H9 (cell line): ENCODE data around the gene TMEM33. TPM values are rescaled to one million over a fixed set of nuclear protein-coding genes. Genes with fewer than 3 reads are reported as not detected.

Source experiments
- DNase-seq: peaks from one replicate; pipeline ENCODE4 v3.0.0-alpha.2; 2017
- H2AFZ ChIP-seq: one replicate; pipeline ENCODE4 v1.6.1; 2013; ENCODE audit warnings: mild to moderate bottlenecking, low read length, control low read depth, moderate library complexity
- H2AK5ac ChIP-seq: 2 replicates; pipeline ENCODE4 v1.6.1; 2013; ENCODE audit warnings: low read length, control low read depth, mixed read lengths; ENCODE audit not compliant: insufficient read length
- H2BK120ac ChIP-seq: one replicate; pipeline ENCODE4 v1.6.1; 2013; ENCODE audit warnings: low read depth, mild to moderate bottlenecking, low read length, control low read depth, inconsistent platforms; ENCODE audit not compliant: poor library complexity, severe bottlenecking
- H2BK12ac ChIP-seq: 2 replicates; pipeline ENCODE4 v1.6.1; 2013; ENCODE audit warnings: low read length, control low read depth, mixed read lengths, low read depth; ENCODE audit not compliant: insufficient read length
- H2BK15ac ChIP-seq: 2 replicates; pipeline ENCODE4 v1.6.1; 2013; ENCODE audit warnings: low read depth, low read length, control low read depth
- H2BK20ac ChIP-seq: one replicate; pipeline ENCODE4 v1.6.1; 2013; ENCODE audit warnings: low read depth, mild to moderate bottlenecking, low read length, control low read depth, inconsistent platforms; ENCODE audit not compliant: poor library complexity, severe bottlenecking
- H2BK5ac ChIP-seq: 2 replicates; pipeline ENCODE4 v1.6.1; 2013; ENCODE audit warnings: low read length, control low read depth, mixed read lengths; ENCODE audit not compliant: insufficient read length
- H3K14ac ChIP-seq: 2 replicates; pipeline ENCODE4 v1.6.1; 2013; ENCODE audit warnings: low read length, control low read depth; ENCODE audit not compliant: insufficient read depth
- H3K18ac ChIP-seq: 2 replicates; pipeline ENCODE4 v1.6.1; 2013; ENCODE audit warnings: low read depth, mild to moderate bottlenecking, mixed read lengths, low read length, control low read depth; ENCODE audit not compliant: insufficient read length
- H3K23ac ChIP-seq: 2 replicates; pipeline ENCODE4 v1.6.1; 2013; ENCODE audit warnings: low read length, control low read depth, mixed read lengths, low read depth; ENCODE audit not compliant: insufficient read length
- H3K23me2 ChIP-seq: 2 replicates; pipeline ENCODE4 v1.6.1; 2013; ENCODE audit warnings: low read depth, mild to moderate bottlenecking, mixed read lengths, low read length, control low read depth; ENCODE audit not compliant: insufficient read length, poor library complexity, severe bottlenecking
- H3K27ac ChIP-seq: 2 replicates; pipeline ENCODE4 v1.5.1; 2013; ENCODE audit warnings: low read length, control low read depth, mixed read lengths, low read depth; ENCODE audit not compliant: insufficient read length
- H3K27me3 ChIP-seq: 2 replicates; pipeline ENCODE4 v1.6.1; 2013; ENCODE audit warnings: low read length, control low read depth, inconsistent platforms; ENCODE audit not compliant: insufficient read depth
- H3K4ac ChIP-seq: 2 replicates; pipeline ENCODE4 v1.6.1; 2013; ENCODE audit warnings: low read depth, mild to moderate bottlenecking, control low read depth, inconsistent platforms, low read length, moderate library complexity
- H3K4me1 ChIP-seq: 2 replicates; pipeline ENCODE4 v1.6.1; 2013; ENCODE audit warnings: low read length, control low read depth, inconsistent platforms; ENCODE audit not compliant: insufficient read depth
- H3K4me2 ChIP-seq: 2 replicates; pipeline ENCODE4 v1.6.1; 2013; ENCODE audit warnings: low read length, control low read depth, mixed read lengths; ENCODE audit not compliant: insufficient read length, insufficient read depth
- H3K56ac ChIP-seq: 2 replicates; pipeline ENCODE4 v1.6.1; 2013; ENCODE audit warnings: low read depth, mild to moderate bottlenecking, mixed read lengths, low read length, control low read depth; ENCODE audit not compliant: insufficient read length
- H3K79me1 ChIP-seq: 2 replicates; pipeline ENCODE4 v1.6.1; 2013; ENCODE audit warnings: low read depth, mild to moderate bottlenecking, moderate library complexity, low read length, control low read depth, inconsistent platforms; ENCODE audit not compliant: insufficient read depth, poor library complexity, severe bottlenecking
- H3K79me2 ChIP-seq: 2 replicates; pipeline ENCODE4 v1.6.1; 2013; ENCODE audit warnings: low read length, control low read depth, inconsistent platforms; ENCODE audit not compliant: insufficient read depth
- H3K9ac ChIP-seq: 2 replicates; pipeline ENCODE4 v1.6.1; 2013; ENCODE audit warnings: low read length, control low read depth, mixed read lengths; ENCODE audit not compliant: insufficient read length; ENCODE audit errors: extremely low read depth
- H3K9me3 ChIP-seq: one replicate; pipeline ENCODE4 v1.6.1; 2013; ENCODE audit warnings: low read depth, low read length, inconsistent platforms; ENCODE audit not compliant: control insufficient read depth
- H3T11ph ChIP-seq: one replicate; pipeline ENCODE4 v1.6.1; 2013; ENCODE audit warnings: mild to moderate bottlenecking, low read length, control low read depth, inconsistent platforms
- H4K20me1 ChIP-seq: one replicate; pipeline ENCODE4 v1.6.1; 2013; ENCODE audit not compliant: control insufficient read depth, insufficient read length, insufficient read depth
- H4K5ac ChIP-seq: 2 replicates; pipeline ENCODE4 v1.6.1; 2013; ENCODE audit warnings: low read depth, mild to moderate bottlenecking, mixed read lengths, low read length, control low read depth; ENCODE audit not compliant: insufficient read length
- H4K8ac ChIP-seq: replicated peaks from 2 replicates; pipeline ENCODE4 v1.6.1; 2013; ENCODE audit warnings: low read length, control low read depth, mixed read lengths, low read depth; ENCODE audit not compliant: insufficient read length
- H4K91ac ChIP-seq: 2 replicates; pipeline ENCODE4 v1.6.1; 2013; ENCODE audit warnings: low read depth, mild to moderate bottlenecking, moderate library complexity, mixed read lengths, low read length, control low read depth; ENCODE audit not compliant: insufficient read length
- H3K27ac Mint-ChIP-seq, 3 experiments: 2 replicates in 2 of 3; 3 replicates in 1 of 3; pipeline ENCODE4 v1.8.0; 2020 to 2021; ENCODE audit warnings: mixed read lengths in 3 of 3, mild to moderate bottlenecking in 1 of 3, moderate library complexity in 1 of 3
- H3K27me3 Mint-ChIP-seq: 2 replicates; pipeline ENCODE4 v1.8.0; 2021; ENCODE audit warnings: low read depth, mild to moderate bottlenecking, moderate library complexity, mixed read lengths
- H3K36me3 Mint-ChIP-seq, 3 experiments: 2 replicates in 2 of 3; 3 replicates in 1 of 3; pipeline ENCODE4 v1.8.0; 2020 to 2021; ENCODE audit warnings: low read depth in 3 of 3, mixed read lengths in 3 of 3; ENCODE audit not compliant: insufficient read depth in 1 of 3
- H3K4me1 Mint-ChIP-seq, 2 experiments: 2 replicates each; pipeline ENCODE4 v1.8.0; 2020; ENCODE audit warnings: mixed read lengths in 2 of 2
- H3K4me3 Mint-ChIP-seq, 2 experiments: 2 replicates in 1 of 2; 3 replicates in 1 of 2; pipeline ENCODE4 v1.8.0; 2020 to 2021; ENCODE audit warnings: mild to moderate bottlenecking in 2 of 2, mixed read lengths in 2 of 2, moderate library complexity in 1 of 2
- H3K9me3 Mint-ChIP-seq, 2 experiments: 2 replicates in 1 of 2; 3 replicates in 1 of 2; pipeline ENCODE4 v1.8.0; 2020; ENCODE audit warnings: mild to moderate bottlenecking in 2 of 2, mixed read lengths in 2 of 2, moderate library complexity in 1 of 2
- WGBS: extraction: QIAGEN DNeasy Blood & Tissue Kit; methylation state at CpG from one replicate; pipeline ENCODE4 v1.1.7; 2013; ENCODE audit warnings: missing lambda C conversion rate, low lambda C conversion rate, mixed read lengths; ENCODE audit not compliant: insufficient read length; ENCODE audit errors: extremely low coverage; 5-methylcytosine and 5-hydroxymethylcytosine counted together
- total RNA-seq: library from RNA; stranded (reverse); gene quantifications from 2 replicates; pipeline ENCODE4 v1.2.1, GENCODE V29; 2021
- TF ChIP-seq, protein P1 (sequence below): fragments of 200-600 bp; sonication (generic); conservative IDR thresholded peaks from 3 replicates; pipeline ENCODE4 v1.8.0; 2021; ENCODE audit warnings: antibody characterized with exemption, mild to moderate bottlenecking

TMEM33 gene
- total RNA-seq, 1 experiment from 2014 or later: 74.2 TPM

DNA sequence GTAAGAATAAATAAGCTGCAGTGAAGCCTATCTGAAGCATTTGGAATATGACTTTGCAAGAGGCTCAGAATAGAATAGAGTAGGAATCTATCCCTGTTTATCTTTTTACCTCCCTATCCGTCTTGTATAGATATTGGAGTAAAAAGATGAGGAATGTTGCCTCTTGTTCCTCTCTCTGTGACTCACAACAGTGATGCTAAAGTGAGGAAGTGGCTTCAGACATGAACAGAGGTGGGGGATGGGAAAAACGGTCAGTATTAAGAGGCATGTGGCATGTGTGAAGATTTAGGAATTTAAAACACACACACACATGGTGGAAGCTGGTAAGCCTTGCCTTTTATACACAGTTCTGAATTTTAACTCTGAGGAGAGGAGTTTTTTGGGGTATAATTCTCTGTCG is 42.5 kb downstream of the TMEM33 start:
- Histone ChIP-seq H2BK5ac (no peak overlapping the region), H3K9ac (no peak overlapping the region), H3K23ac (no peak overlapping the region), H2BK12ac (no peak overlapping the region), H3K18ac (no peak overlapping the region), H3K27ac (no peak overlapping the region), H3K79me1 (no peaks in the 10 kb centered on the region), H3K4ac (no peak overlapping the region), H4K20me1 (no peaks in the 10 kb centered on the region), H3K9me3 (no peaks in the 10 kb centered on the region), H2AK5ac (no peak overlapping the region), H2BK20ac (no peak overlapping the region), H3K56ac (no peak overlapping the region), H2BK15ac (no peak overlapping the region), H3T11ph (no peak overlapping the region), H3K27me3 (no peaks in the 10 kb centered on the region), H3K14ac (no peak overlapping the region), H3K79me2 (no peaks in the 10 kb centered on the region), H4K5ac (no peak overlapping the region), H3K4me2 (no peak overlapping the region), H4K91ac (no peak overlapping the region), H3K4me1 (no peaks in the 10 kb centered on the region), H4K8ac (no peak overlapping the region), H2BK120ac (no peak overlapping the region), H3K23me2 (no peaks in the 10 kb centered on the region), H2AFZ (no peak overlapping the region)
- peaks cover 12 to 13% of the 10 kb centered on the region in 2 experiments for H3K4me1 Mint-ChIP-seq
- no peaks in the 10 kb centered on the region for H3K9me3 Mint-ChIP-seq
- no peak overlapping the region; a peak in 1 of 7 replicates for H3K27ac Mint-ChIP-seq
- DNase-seq: no peak
- WGBS: no CpG with 5 or more reads among the region's 3 CpGs
- H3K27me3 Mint-ChIP-seq: peaks cover 4% of the 10 kb centered on the region; the same call in 1 of the 2 replicates
- TF ChIP-seq, protein P1, sequence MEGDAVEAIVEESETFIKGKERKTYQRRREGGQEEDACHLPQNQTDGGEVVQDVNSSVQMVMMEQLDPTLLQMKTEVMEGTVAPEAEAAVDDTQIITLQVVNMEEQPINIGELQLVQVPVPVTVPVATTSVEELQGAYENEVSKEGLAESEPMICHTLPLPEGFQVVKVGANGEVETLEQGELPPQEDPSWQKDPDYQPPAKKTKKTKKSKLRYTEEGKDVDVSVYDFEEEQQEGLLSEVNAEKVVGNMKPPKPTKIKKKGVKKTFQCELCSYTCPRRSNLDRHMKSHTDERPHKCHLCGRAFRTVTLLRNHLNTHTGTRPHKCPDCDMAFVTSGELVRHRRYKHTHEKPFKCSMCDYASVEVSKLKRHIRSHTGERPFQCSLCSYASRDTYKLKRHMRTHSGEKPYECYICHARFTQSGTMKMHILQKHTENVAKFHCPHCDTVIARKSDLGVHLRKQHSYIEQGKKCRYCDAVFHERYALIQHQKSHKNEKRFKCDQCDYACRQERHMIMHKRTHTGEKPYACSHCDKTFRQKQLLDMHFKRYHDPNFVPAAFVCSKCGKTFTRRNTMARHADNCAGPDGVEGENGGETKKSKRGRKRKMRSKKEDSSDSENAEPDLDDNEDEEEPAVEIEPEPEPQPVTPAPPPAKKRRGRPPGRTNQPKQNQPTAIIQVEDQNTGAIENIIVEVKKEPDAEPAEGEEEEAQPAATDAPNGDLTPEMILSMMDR: no peak
- no peak overlapping the region for H3K4me3 Mint-ChIP-seq
- H3K36me3 Mint-ChIP-seq: no peaks in the 10 kb centered on the region; a peak in 1 of 7 replicates
